Lung (tissue), 12 donors: ENCODE results near the gene SAE1. TPM values are rescaled to one million over a fixed set of nuclear protein-coding genes. Genes with fewer than 3 reads are reported as not detected.
A peak's percentile ranks its signal among the peaks of the same experiment; 100 is the strongest.

Source experiments
- ATAC-seq: fragments of 200-7000 bp; cut with Tn5 transposase; one replicate; pipeline ENCODE4 v1.9.1; 2020; ENCODE audit warnings: moderate number of reproducible peaks; ENCODE audit not compliant: insufficient read depth, low FRiP score
- DNase-seq, 3 donors: peaks; one replicate each; pipeline ENCODE4 v3.0.0-alpha.2; 2013 to 2017
- H3K27ac ChIP-seq, 2 donors: one replicate each; pipeline ENCODE4 v1.5.1; 2013; ENCODE audit warnings: mild to moderate bottlenecking in 2 of 2, moderate library complexity in 2 of 2, control low read depth in 1 of 2, inconsistent platforms in 1 of 2, low read depth in 1 of 2, low read length in 1 of 2
- H3K27me3 ChIP-seq, 3 donors: one replicate each; pipeline ENCODE4 v1.5.1; 2013; ENCODE audit warnings: low read length in 2 of 3; ENCODE audit not compliant: control insufficient read depth in 3 of 3, insufficient read depth in 3 of 3
- H3K36me3 ChIP-seq, 4 donors: one replicate each; pipeline ENCODE4 v1.5.1; 2013; ENCODE audit warnings: low read length in 4 of 4, mild to moderate bottlenecking in 1 of 4, moderate library complexity in 1 of 4; ENCODE audit not compliant: control insufficient read depth in 4 of 4, insufficient read depth in 4 of 4
- H3K4me1 ChIP-seq, 5 donors: one replicate each; pipeline ENCODE4 v1.5.1; 2013; ENCODE audit warnings: low read length in 5 of 5, mild to moderate bottlenecking in 2 of 5, moderate library complexity in 1 of 5; ENCODE audit not compliant: control insufficient read depth in 5 of 5, insufficient read depth in 5 of 5
- H3K4me3 ChIP-seq: one replicate; pipeline ENCODE4 v1.5.1; 2013; ENCODE audit warnings: mild to moderate bottlenecking, control low read depth, moderate library complexity
- H3K9ac ChIP-seq, 2 donors: one replicate each; pipeline ENCODE4 v1.5.1; 2013; ENCODE audit warnings: low read length in 2 of 2, control low read depth in 1 of 2; ENCODE audit not compliant: insufficient read depth in 1 of 2
- H3K9me3 ChIP-seq, 4 donors: one replicate each; pipeline ENCODE4 v1.5.1; 2013; ENCODE audit warnings: low read length in 3 of 4, mild to moderate bottlenecking in 1 of 4, moderate library complexity in 1 of 4; ENCODE audit not compliant: control insufficient read depth in 4 of 4, insufficient read depth in 3 of 4
- CTCF ChIP-seq: IDR thresholded peaks from 2 replicates; pipeline ENCODE4 v1.5.1; 2012; ENCODE audit warnings: mild to moderate bottlenecking; ENCODE audit errors: control extremely low read depth, extremely low read depth
- WGBS, 2 donors: extraction: QIAGEN DNeasy Blood & Tissue Kit; methylation state at CpG; one replicate each; pipeline ENCODE4 v1.1.7; 2013; 5-methylcytosine and 5-hydroxymethylcytosine counted together
- polyA plus RNA-seq, 2 donors: library from polyadenylated mRNA; stranded (reverse); fragments of 200-250 nt; gene quantifications; one replicate each; pipeline ENCODE4 v1.2.1, GENCODE V29; 2013
- total RNA-seq, 2 donors: library from RNA; depleted of rRNA in 1 of 2; stranded (reverse); fragments of >200 nt in 1 of 2; gene quantifications; one replicate each; pipeline ENCODE4 v1.2.1, GENCODE V29; 2014 to 2021
- donor health status: control.
- donor health status: control.
- donor health status: Bipolar disorder and iron deficiency.
- donor health status: healthy.
- donor health status: DM: yes; HTN: yes; CAD: no.

The SAE1 gene
- total and polyA plus RNA-seq, 4 donors = 28.6 to 58.1 (median 55.9) TPM

- whole genome bisulfite sequencing, 2 donors = 84 to 88% methylated on average over 9 of the region's 9 CpGs
- Histone ChIP-seq H3K4me1 (peaks cover 3 to 46% (median 19%) of the 10 kb centered on the region in 5 donors), H3K27ac (peak overlapping the region; percentile 79 to 80), H3K36me3 (peaks cover 0 to 7% (median 3%) of the 10 kb centered on the region in 4 donors), H3K4me3 (no peak overlapping the region), H3K9ac (peak overlapping the region in 1 of 2 donors; percentile 39), H3K9me3 (no peaks in the 10 kb centered on the region), H3K27me3 (no peaks in the 10 kb centered on the region)
- ATAC-seq = no peak
- no peak for TF ChIP-seq CTCF
- peak in 1 of 3 donors; percentile 25 for DNase-seq
Observed at GRCh38 chr19:47107953-47108746, 22.5 kb upstream of the SAE1 start.

DNA sequence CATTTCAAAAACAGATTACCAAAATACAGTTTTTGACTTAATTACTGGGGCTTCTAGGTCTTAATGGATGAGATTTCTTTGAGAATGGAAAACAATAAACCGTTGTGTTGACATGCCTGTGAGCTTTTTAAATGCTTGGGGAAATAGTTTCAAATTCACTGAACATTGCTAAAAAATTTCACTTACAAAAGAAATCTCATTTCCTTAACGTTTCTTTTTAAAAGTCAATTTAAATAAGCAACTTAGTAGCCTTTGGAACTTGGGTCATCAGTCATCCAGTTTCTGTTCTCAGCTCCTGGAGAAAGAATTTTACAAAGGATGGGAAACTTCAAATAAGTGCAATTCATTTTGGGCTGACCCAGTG is 21.5 kb upstream of the SAE1 start:
- Histone ChIP-seq H3K36me3 (peaks cover 0 to 7% (median 3%) of the 10 kb centered on the region in 4 donors), H3K27me3 (no peaks in the 10 kb centered on the region), H3K27ac (peak overlapping the region in 1 of 2 donors; percentile 9), H3K9me3 (no peaks in the 10 kb centered on the region), H3K4me3 (no peak overlapping the region), H3K9ac (peak overlapping the region in 1 of 2 donors; percentile 68), H3K4me1 (peaks cover 3 to 50% (median 19%) of the 10 kb centered on the region in 5 donors)
- WGBS, 2 donors = 34 to 39% methylated on average over 2 of the region's 2 CpGs
- DNase-seq = no peak
- ATAC-seq = no peak
- no peak for TF ChIP-seq CTCF

DNA sequence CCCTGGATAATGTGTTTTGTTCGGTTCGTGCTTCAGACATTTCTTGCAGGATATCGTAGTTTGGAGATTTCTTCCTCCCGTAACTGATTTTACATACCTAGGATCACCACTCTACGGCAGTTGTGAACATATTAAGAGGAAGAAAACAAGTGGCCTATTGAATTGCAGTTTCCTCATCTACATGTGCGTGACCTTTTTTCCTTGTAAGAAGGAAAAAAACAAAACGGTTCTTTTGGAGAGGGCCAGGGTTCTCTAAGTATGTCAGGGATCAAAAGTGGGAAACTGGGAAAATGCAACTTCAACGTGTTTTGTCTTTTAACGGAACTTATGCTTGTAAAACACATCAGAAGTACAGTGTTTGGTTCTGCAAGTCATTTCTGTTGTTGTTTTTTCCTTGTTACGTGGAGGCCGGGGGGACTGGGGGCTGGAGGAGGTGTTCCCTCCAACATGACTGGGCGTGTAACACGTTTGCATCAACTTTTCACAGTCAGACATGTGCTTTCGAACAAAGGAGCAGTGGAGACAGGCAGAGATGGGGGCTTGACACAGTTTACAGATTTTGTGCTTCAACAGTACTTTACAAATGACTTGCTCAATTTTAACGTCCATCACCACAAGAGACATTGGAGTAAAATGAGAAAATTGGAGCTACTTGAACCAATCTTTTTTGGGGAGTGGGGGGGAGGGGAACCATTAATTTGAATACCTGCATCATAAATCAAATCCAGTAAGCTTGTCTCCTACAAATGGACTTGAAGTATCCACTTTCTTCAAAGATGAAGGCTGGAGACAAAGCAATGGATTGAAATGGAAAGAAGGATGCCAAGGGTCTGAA is 20.9 kb upstream of the SAE1 start:
- no peaks in the 10 kb centered on the region for H3K9me3 ChIP-seq
- peaks cover 3 to 53% (median 19%) of the 10 kb centered on the region in 5 donors for H3K4me1 ChIP-seq
- peaks cover 0 to 7% (median 3%) of the 10 kb centered on the region in 4 donors for H3K36me3 ChIP-seq
- DNase-seq = peak in 2 of 3 donors; percentile 37 to 49
- TF ChIP-seq CTCF = no peak
- peak overlapping the region; percentile 9 to 88 for H3K27ac ChIP-seq
- no peak for ATAC-seq
- H3K9ac ChIP-seq = peak overlapping the region in 1 of 2 donors; percentile 94
- H3K4me3 ChIP-seq = no peak overlapping the region
- WGBS, 2 donors = 8 to 9% methylated on average over 15 of the region's 15 CpGs
- H3K27me3 ChIP-seq = no peaks in the 10 kb centered on the region
